HS-5 (cell line): ENCODE data around the gene BCL7A.
"Not testable (repeated sequence)": the region's sequence is repeated elsewhere in the genome, so short reads cannot be mapped to it uniquely, and the experiment has no call there.

ENCODE experiments used
- DNase-seq: peaks from one replicate; pipeline ENCODE4 v3.0.0-alpha.2; 2012; ENCODE audit warnings: low read depth

Gene BCL7A

DNA sequence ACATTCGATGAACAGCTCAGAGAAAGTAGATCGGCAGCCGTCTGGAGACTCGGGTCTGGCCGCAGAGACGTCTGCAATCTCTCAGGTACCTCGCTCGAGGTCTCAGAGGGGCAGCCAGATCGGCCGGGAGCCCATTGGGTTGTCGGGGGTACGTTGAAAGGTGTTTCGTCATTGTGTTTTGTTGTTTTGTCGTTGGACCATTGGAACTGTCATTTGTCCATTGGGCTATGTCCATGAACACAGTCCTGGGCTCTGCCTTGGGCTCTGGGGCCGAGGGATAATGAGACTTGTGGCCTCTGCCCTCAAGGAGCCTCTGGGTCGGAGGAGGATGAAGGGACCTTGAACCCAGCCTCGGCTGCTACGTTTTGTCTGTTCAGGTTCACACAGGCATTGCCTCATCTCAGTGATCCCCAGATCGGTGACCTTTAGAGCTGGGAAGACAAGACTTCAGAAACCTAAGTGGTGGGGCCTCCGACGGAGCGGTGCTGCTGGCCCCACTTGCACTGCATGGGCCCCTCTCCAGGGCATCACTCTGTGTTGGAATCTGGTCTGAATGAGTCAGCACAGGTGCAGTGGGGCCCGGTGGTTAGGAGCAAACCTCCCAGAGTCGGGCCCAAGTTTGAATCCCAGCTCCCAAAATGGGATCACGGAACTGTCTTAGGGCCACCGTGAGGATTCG, 33.3 kb downstream of the BCL7A start:
- DNase-seq, result no peak

DNA sequence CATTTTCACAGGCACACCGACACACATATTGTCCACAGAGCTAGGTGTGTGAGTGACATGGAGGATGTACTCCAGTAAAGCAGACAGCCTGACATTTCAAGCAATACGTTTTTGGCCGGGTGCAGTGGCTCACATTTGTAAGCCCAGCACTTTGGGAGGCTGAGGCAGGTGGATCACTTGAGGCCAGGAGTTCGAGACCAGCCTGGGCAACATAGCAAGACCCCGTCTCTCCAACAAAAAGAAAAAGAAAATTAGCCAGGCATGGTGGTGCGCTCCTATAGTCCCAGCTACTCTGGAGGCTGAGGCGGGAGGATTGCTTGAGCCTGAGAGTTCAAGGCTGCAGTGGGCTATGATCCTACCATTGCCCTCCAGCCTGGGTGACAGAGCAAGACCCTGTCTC, 34.7 kb downstream of the BCL7A start:
- not testable (repeated sequence) for DNase-seq

DNA sequence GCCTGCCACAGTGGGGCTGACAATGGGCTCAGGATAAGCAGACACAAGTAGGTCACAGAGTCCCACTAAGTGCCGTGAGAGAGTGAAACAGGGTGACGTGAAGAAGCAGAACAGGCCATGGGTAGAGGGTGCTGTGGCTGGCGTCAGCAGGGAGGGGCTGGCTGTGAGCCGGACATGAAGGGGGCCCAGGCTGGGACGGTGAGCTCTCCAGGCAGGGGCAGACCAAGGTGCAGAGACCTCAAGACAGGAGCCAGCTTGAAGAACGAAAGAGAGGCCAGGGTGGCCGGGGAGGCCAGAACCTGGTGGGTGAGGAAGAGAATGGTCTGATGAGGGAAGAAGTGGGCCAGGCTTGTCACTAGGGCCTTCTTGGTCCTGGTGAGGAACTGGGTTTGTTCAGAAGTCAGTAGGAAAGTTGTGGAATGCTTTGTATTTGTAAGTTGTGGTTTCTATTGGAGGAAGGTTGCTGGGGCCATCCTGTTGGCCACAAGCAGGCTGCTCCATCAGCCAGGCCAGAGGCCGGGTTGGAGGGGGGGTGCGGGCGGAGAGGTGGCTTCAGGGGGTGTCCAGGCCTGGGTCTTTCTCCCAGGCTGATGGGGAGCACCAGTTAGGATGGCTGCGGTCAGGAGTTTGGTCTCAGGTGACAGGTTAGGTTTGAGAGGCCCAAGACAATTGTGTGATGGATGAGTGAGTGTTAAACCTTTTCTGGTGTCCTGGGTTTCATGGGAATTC, 35.5 kb downstream of the BCL7A start:
- no peak for DNase-seq

DNA sequence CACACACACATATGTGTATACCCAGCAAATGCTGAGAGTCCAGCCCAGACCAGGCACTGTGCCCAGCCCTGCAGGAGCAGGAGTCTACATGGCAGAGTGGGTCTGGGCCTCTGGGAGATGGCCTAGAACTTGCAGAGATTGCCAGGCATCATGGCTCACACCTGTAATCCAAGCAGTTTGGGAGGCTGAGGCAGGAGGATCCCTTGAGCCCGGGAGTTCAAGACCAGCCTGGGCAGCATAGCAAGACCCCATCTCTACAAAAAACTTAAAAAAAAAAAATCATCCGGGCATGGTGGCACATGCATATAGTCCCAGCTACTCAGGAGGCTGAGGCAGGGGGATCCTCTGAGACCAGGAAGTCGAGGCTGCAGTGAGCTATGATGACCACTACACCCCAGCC, 36.1 kb downstream of the BCL7A start:
- no peak for DNase-seq

DNA sequence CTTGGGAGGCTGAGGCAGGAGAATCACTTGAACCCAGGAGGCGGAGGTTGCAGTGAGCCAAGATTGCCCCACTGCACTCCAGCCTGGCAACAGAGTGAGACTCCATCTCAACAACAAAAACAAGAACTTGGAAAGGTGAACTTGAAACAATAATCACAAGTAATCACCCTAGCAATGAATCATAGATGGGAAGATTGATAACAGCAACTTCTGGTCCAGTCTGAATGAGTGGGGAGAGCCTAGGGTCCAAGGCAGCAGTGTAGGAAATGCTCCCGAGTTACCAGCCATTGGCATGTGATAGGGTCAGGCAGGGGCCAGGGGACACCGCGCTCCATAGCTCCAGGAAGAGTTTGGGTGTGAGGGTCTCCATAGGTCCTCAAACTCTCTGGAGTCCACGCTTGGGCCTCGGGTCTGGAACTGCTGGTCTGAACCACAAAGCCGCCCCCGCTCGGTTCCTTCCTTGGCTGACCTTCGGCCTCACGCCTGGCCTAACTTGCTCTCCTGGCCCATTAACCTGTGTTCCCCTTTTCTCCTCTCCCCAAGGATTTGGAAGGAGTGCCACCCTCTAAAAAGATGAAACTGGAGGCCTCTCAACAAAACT, 37.0 kb downstream of the BCL7A start:
- no peak for DNase-seq

DNA sequence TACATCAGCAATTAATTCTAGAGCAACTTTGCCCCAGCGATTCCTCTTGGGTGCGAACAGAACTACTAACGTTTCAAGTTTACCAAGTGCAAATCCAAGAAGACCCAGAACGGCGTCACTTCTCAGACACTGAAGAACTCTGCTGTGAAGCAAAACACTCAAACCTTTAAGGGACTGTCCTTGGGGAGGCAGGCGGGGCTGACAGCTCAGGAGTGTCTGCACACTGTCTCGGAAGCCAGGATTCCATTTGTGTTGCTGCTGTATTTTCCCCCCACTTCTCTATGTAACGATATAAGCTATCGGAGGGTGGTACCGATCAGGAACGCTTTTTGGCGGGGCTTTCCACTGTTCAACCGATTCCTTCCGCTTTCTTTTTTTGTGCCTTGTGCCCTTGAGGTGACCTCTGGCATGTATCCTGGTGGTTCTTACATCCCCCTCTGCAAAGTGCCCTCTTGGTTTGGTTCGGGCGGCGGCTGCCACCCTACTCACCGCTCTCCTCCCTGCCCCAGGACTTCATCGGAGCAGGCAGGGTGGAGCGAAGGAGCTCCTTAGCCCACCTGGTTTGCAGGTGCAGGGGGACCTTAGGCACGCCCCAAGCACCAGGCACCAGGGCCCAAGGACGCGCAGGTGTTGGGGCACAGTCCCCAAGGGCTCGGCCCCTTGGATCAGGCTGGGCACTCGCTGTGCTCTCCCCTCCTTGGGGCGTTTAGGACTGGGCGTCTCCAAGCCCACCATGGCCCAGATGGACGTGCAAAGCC, 37.7 kb downstream of the BCL7A start:
- no peak for DNase-seq

DNA sequence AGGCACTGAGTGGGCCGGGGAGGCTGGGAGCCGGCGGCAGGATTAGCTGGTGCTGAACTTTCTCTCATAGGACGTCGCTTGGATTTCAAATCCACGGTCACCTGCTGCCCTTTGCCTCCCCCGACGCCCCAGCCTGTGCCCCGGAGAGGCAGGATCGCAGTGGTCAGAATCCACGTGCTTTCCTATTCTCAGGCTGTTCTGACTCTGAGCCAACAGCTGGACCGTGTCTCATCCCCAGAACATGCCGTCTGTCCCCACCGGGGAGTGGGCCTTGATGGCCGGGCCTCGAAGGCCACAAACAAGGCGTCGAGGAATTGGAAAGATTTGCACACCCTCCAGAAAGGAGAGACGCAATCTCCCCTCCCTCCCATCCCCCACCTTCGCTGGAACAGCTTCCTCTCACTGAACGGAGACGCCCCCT, 38.4 kb downstream of the BCL7A start:
- DNase-seq, result no peak

DNA sequence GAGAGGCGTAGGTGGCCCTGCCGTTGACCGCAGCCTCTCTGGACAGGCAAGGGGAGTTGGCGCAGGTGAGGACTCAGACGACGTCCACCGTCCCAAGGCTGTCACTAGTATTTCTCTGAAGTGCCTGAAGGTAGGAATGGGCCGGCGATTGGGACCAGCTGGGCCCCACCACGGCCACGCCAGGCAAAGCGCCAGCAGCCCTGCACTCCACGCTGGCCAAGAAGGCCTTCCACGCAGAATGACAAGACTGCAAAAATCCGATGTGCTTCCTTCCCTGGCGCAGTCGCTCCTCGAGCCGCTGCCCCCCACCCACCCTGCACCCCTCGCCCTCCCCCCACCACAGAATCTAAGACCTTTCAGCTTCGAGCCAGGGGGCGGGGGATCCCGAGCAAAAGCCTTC, 39.6 kb downstream of the BCL7A start:
- DNase-seq, result no peak

DNA sequence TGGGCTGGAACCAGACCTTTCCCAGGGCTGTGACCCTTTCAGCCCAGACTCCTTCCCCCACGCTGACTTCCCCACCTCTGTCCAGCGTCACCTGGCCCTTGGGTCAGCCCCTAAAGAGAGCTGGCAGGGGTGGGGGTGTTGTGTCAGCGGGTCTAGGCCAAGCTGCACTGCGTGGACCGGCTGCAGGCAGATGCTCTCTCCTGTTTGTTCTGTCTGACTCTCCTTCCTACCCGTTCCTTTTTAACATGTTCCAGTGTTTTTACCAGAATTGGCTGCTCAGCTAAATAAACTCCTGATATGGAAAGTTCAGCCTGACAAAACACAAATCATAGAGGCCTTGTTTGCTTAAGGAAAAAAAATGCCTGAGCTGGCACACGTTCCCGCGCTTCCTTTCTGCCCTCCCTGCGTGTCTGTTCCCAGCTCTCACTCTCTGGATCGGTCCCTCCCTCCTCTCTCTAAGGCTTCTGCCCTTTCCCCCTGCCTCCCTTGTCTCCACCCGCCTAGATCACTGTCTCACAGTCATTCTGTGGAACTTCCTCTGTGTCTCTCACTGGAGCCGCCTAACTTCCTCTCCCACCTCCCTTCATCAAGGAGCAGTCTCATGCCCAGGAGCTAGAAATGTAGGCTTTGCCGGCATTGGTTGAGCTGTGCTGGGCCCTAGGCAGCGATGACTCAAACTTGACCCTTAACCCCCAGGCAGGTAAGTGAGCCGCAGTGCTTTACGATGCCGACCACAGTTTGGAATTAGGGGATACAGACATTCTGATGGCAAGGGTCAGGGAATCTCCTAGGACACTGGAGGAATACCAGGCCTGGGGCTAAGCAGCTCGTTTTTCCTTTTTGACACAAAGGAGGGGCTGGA, 41.4 kb downstream of the BCL7A start:
- no peak for DNase-seq

DNA sequence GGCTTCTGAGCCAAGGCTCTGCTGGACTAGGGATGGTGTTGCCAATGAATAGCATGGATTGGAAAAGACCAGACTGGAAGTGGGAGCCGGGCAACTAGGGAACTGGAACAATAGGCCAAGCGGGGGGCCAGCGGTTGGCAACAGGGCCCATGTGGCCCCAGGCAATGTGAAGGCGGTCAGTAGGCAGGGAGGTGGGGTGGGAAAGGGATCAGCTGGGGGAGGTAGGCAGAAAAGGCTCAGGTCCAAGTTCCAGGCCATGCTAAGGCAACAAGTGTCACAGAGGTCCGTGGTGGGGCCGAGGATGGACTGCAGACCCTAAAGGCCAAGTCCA, 42.0 kb downstream of the BCL7A start:
- no peak for DNase-seq

DNA sequence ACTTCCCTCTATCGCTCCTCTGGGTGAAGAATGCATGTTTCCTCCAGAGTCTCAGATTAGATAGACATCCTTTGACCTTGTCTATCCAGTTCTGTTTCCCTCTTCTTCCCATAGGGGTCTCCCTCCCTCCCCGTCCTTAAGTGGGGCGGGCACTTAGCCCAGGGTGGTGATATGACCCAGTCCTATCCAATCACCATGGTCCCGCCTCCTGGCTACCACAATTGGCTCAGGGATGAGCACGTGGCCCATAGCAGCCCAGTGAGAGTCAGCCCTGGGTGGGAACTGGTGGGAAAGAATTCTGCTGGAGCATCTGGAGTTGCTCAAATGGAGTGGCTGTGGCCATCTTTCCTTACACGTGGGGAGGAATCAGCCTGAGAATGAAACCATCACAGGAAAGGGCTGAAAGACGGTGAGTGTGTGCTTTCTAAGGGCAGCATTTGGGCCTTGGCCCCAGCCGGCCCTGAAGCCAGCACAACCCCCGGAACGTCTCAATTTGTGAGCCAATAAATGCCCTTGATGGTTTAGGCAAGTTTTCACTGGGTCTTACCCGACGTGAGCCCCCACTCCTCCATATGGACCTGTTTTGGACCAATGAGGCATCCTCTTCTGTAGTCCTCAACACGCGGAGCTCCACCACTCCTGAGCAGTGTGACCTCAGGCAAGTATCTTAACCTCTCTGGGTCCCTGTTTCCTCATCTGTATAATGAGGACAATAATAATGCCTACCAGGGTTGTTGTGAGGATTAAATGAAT, 42.5 kb downstream of the BCL7A start:
- peak; percentile 99 for DNase-seq

DNA sequence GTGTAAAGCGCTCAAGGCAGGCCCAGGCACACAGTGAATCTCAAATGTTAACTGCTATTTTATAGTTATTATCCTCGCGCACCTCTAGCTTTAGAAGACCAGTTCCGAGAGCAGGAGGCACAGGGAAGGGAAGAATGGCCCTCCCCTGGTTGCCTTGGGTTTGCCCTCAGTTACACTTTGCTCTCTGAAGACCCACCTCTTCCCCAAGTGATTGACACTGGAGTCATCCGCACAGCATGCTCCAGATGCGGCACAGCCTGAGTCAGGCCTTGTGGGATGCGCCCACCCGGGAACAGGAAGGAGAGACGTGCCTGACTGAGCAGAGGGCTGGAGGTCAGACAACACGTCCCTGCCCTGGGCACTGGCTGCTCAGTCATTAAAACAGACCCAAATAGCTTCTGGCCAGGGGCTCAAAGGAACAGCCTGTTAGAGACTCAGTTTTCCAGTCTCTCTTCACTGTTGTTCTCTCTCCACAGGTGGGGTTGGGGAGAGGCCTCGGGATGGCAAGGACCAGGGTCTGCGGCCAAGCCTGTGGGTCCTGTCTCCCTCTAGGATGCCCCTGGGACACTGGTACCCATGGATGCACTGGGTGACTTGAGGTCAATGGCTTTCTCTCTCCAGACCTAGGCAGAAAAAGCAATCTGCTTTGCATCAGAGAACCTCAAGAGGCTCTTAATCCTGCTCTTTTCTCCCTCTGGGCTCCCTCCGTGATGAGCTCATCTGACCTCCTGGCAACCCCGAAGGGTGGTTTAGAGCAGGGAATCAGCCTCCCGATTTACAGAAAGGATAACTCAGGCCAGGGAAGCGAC, 43.3 kb downstream of the BCL7A start:
- DNase-seq, result peak; percentile 95

DNA sequence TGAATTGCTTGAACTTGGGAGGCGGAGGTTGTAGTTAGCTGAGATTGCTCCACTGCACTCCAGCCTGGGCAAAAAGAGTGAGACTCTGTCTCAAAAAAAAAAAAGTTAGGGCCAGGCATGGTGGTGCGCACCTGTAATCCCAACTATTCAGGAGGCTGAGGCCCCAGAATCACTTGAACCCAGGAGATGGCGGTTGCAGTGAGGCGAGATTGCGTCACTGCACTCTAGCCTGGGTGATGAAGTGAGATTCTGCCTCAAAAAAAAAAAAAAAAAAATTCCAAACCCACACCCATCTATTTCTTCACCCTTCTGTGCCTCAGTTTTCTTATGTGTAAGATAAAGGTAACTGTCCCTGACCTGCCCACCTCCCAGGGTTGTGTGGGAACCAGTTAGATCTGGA, 45.9 kb downstream of the BCL7A start:
- no peak for DNase-seq

DNA sequence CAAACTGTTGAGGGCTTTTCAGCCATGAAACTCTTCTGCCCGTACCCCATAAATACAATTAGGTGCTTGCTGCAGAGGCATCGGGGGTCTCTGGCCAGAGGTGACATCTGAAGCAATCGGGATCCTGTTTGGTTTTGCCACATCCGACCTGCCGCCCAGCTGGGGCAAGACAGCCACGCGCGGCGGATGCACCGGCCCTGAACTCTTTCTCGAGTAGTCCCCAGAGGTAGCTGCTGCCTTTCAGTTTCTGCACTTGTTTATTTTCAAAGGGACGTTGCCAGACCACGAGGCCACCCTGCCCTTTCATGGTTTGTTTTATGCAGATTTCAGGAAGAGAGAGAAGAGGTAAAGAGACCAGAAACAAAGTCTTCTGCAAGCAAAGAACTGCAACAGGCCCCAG, 46.3 kb downstream of the BCL7A start:
- no peak for DNase-seq

DNA sequence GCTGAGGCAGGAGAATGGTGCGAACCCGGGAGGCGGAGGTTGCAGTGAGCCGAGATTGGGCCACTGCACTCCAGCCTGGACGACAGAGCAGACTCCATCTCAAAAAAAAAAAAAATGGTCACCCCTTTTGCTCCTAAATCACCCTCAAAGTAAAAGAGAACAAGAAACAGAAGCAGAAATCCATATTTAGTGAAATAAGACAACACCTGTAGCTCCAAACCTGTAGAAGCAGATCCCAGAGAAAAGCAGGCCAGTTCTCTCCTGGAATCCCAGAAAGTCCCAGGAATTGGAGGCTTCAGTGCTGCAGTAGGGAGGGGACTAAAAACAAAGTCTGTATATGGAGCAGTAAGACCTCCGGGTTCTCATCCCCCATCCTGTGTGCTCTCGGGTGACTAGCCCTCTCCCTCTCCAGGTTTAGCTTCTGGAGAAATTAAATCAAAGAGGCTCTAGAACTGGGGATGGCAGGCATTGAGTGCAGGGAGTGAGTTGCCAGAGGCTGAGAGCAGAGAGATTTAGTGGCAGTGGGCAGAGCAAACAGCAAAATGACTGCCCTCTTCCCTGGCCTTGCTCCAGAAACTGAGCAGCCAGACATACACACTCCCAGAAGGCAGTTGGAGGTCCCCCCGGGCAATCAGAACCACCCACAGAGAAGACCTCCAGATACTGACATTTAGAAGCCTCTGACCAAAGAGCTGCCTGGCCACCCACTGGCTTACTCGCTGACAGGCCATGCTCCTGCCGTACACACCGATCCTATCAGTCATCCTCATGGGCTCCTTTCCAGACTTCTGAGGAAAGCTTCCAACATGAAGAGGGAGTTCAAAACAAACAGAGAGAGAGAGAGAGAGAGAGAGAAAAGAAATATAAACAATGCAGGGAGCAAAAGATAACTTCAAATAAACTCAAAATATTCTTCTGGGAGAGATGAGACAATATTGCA, 50.6 kb downstream of the BCL7A start:
- DNase-seq, result peak; percentile 89

DNA sequence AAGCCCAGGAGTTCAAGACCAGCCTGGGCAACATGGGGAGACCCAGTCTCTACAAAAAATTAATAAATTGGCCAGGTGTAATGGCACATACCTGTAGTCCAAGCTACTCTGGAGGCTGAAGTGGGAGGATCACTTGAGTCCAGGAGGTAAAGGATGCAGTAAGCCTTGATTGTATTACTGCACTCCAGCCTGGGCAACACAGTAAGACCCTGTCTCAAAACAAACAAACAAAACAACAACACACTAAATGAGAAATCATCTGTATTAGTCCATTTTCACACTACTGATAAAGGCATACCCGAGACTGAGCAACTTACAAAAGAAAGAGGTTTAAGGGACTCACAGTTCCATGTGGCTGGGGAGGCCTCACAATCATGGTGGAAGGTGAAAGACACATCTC, 52.1 kb downstream of the BCL7A start:
- no peak for DNase-seq

DNA sequence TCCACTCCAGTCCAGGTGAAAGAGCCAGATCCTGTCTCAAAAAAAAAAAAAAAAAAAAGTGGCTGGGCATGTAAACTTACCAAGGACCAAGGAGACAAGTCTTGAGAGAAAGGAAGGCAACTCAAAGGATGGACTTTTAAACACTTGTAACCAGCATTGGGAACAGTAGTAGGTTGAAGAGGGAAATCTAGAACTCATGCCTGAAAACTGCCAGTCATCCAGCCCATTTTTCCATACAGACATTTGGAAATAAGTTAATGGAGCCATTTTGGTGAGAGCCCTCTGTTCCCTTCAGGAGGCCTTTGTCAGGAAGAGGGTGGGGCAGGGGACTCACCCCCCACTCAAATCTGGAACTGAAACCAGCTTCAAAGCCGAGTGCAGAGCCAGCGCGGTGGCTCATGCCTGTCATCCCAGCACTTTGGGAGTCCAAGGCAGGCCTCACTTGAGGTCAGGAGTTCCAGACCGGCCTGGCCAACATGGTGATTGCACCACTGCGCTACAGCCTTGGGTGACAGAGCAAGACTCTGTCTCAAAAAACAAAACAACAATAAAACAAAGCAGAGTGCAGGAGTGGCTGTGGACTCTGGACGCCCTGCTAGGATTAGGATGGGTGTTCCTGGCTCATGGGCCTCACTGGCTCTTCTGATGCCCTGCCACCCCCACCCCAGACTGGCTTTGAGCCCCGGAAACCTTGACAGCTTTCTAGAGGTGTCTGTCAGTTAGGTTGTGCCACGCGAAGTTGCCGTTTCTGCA, 55.2 kb downstream of the BCL7A start:
- DNase-seq, result no peak
